GM23248 (cell line): ENCODE results near the gene NME4. TPM values are rescaled to one million over a fixed set of nuclear protein-coding genes. Genes with fewer than 3 reads are reported as not detected.

ENCODE experiments used
- DNase-seq: peaks from one replicate; pipeline ENCODE4 v3.0.0-alpha.2; 2015
- H2AFZ ChIP-seq: fragments of 200-600 bp; sonication (generic); 2 replicates; pipeline ENCODE4 v1.6.1; 2016; ENCODE audit warnings: antibody characterized with exemption
- H3F3A ChIP-seq: fragments of 200-600 bp; sonication (generic); 2 replicates; pipeline ENCODE4 v1.6.1; 2016; ENCODE audit warnings: mild to moderate bottlenecking, antibody characterized with exemption, mixed run types; ENCODE audit not compliant: insufficient read depth
- H3K27ac ChIP-seq: fragments of 200-600 bp; sonication (generic); 2 replicates; pipeline ENCODE4 v1.5.1; 2016; ENCODE audit warnings: mild to moderate bottlenecking
- H3K27me3 ChIP-seq: fragments of 200-600 bp; sonication (generic); replicated peaks from 2 replicates; pipeline ENCODE4 v1.6.1; 2016; ENCODE audit warnings: mild to moderate bottlenecking; ENCODE audit not compliant: insufficient read depth
- H3K36me3 ChIP-seq: fragments of 200-600 bp; sonication (generic); 2 replicates; pipeline ENCODE4 v1.6.1; 2016; ENCODE audit warnings: low read depth, mild to moderate bottlenecking
- H3K4me1 ChIP-seq: fragments of 200-600 bp; sonication (generic); 2 replicates; pipeline ENCODE4 v1.6.1; 2016; ENCODE audit warnings: mild to moderate bottlenecking; ENCODE audit not compliant: insufficient read depth
- H3K4me2 ChIP-seq: fragments of 200-600 bp; sonication (generic); one replicate; pipeline ENCODE4 v1.6.1; 2016; ENCODE audit warnings: mild to moderate bottlenecking; ENCODE audit not compliant: unreplicated experiment
- H3K4me3 ChIP-seq: fragments of 200-600 bp; sonication (generic); 2 replicates; pipeline ENCODE4 v1.5.1; 2016; ENCODE audit warnings: mild to moderate bottlenecking
- H3K79me2 ChIP-seq: fragments of 200-600 bp; sonication (generic); 2 replicates; pipeline ENCODE4 v1.6.1; 2016; ENCODE audit warnings: mild to moderate bottlenecking; ENCODE audit not compliant: insufficient read depth
- H3K9ac ChIP-seq: fragments of 200-600 bp; sonication (generic); 2 replicates; pipeline ENCODE4 v1.6.1; 2016; ENCODE audit warnings: mild to moderate bottlenecking
- H3K9me2 ChIP-seq: fragments of 200-600 bp; sonication (generic); 2 replicates; pipeline ENCODE4 v1.6.1; 2016; ENCODE audit warnings: mixed run types, mild to moderate bottlenecking, moderate library complexity; ENCODE audit not compliant: insufficient read depth
- H3K9me3 ChIP-seq: fragments of 200-600 bp; sonication (generic); one replicate; pipeline ENCODE4 v1.6.1; 2017; ENCODE audit warnings: low read depth
- H4K20me1 ChIP-seq: fragments of 200-600 bp; sonication (generic); 2 replicates; pipeline ENCODE4 v1.6.0; 2016; ENCODE audit not compliant: insufficient read depth
- EZH2 ChIP-seq: fragments of 200-600 bp; sonication (generic); IDR thresholded peaks from 2 replicates; pipeline ENCODE4 v1.6.1; 2018; ENCODE audit warnings: antibody characterized with exemption, mild to moderate bottlenecking; ENCODE audit not compliant: insufficient read depth, poor library complexity, severe bottlenecking
- EZH2phosphoT487 ChIP-seq: fragments of 200-600 bp; sonication (generic); IDR thresholded peaks from 2 replicates; pipeline ENCODE4 v1.6.1; 2018; ENCODE audit warnings: antibody characterized with exemption, moderate library complexity, mild to moderate bottlenecking, low read depth; ENCODE audit not compliant: insufficient read depth
- WGBS, 2 experiments: methylation state at CpG; one replicate each; pipeline ENCODE4 v1.1.6; 2015 to 2017; ENCODE audit warnings: low lambda C conversion rate in 2 of 2, low coverage in 1 of 2; ENCODE audit errors: missing lambda C conversion rate in 2 of 2; 5-methylcytosine and 5-hydroxymethylcytosine counted together
- in situ Hi-C: fragments of 300-500 bp; cut with MboI; formaldehyde crosslinking; loops from 2 replicates; pipeline ENCODE4 v1.15.0; 2020
- polyA plus RNA-seq: library from polyadenylated mRNA; unstranded; fragments of >200 nt; fragmentation: Nextera tagmentation; extraction: Ambion mirVana; gene quantifications from 2 replicates; pipeline ENCODE4 v1.2.1, GENCODE V29; 2016
- total RNA-seq: library from RNA; depleted of rRNA; stranded (reverse); fragments of >200 nt; shearing (Covaris generic); gene quantifications from 2 replicates; pipeline ENCODE4 v1.2.3, GENCODE V29; 2014

NME4 gene
- total and polyA plus RNA-seq, 2 experiments from 2014 or later: 175 to 283 TPM

GRCh38 chr16:389352-389751 is 7.6 kb upstream of the NME4 start:
- Histone ChIP-seq H3F3A (no peaks in the 10 kb centered on the region), H3K27me3 (no peaks in the 10 kb centered on the region), H3K4me3 (no peak overlapping the region), H3K9me2 (no peaks in the 10 kb centered on the region), H3K9me3 (no peaks in the 10 kb centered on the region), H2AFZ (no peak overlapping the region), H3K79me2 (no peaks in the 10 kb centered on the region), H4K20me1 (no peaks in the 10 kb centered on the region), H3K4me2 (no peak overlapping the region), H3K9ac (no peak overlapping the region), H3K27ac (no peak overlapping the region), H3K4me1 (no peaks in the 10 kb centered on the region), H3K36me3 (no peaks in the 10 kb centered on the region)
- TF ChIP-seq EZH2phosphoT487 (no peak), EZH2 (no peak)
- DNase-seq: no peak
- in situ Hi-C loops: no loop called here
- WGBS, 2 experiments: 72 to 75% methylated on average over 9 to 10 of the region's 10 CpGs

GRCh38 chr16:391885-392335 is 5.1 kb upstream of the NME4 start:
- no peak for TF ChIP-seq EZH2
- H3K4me3 ChIP-seq: no peak overlapping the region
- no peaks in the 10 kb centered on the region for H3K79me2 ChIP-seq
- in situ Hi-C loops: no loop called here
- H3K36me3 ChIP-seq: no peaks in the 10 kb centered on the region
- peaks cover 10% of the 10 kb centered on the region for H3F3A ChIP-seq
- no peak overlapping the region for H2AFZ ChIP-seq
- H3K4me2 ChIP-seq: no peak overlapping the region
- WGBS, 2 experiments: 56 to 59% methylated on average over 7 of the region's 7 CpGs
- H3K9me3 ChIP-seq: no peaks in the 10 kb centered on the region
- H3K27me3 ChIP-seq: no peaks in the 10 kb centered on the region
- H3K9me2 ChIP-seq: no peaks in the 10 kb centered on the region
- peak; percentile 70 for DNase-seq
- no peak overlapping the region for H3K9ac ChIP-seq
- H4K20me1 ChIP-seq: no peaks in the 10 kb centered on the region
- H3K27ac ChIP-seq: no peak overlapping the region
- peaks cover 5% of the 10 kb centered on the region; the same call in 1 of the 2 replicates for H3K4me1 ChIP-seq

GRCh38 chr16:392450-393030 is 4.5 kb upstream of the NME4 start:
- Histone ChIP-seq H3K4me2 (no peak overlapping the region), H3K79me2 (no peaks in the 10 kb centered on the region), H3K9me3 (no peaks in the 10 kb centered on the region), H3K4me1 (peaks cover 5% of the 10 kb centered on the region; the same call in 1 of the 2 replicates), H2AFZ (no peak overlapping the region), H3K27ac (no peak overlapping the region), H3F3A (peaks cover 10% of the 10 kb centered on the region), H3K9me2 (no peaks in the 10 kb centered on the region), H3K27me3 (no peaks in the 10 kb centered on the region), H3K9ac (no peak overlapping the region), H3K36me3 (no peaks in the 10 kb centered on the region), H4K20me1 (no peaks in the 10 kb centered on the region), H3K4me3 (no peak overlapping the region)
- no peak for DNase-seq
- WGBS, 2 experiments: 87 to 88% methylated on average over 6 to 7 of the region's 7 CpGs
- TF ChIP-seq EZH2phosphoT487 (no peak), EZH2 (no peak)
- in situ Hi-C loops: no loop called here

GRCh38 chr16:396199-396598 is 800 bp upstream of the NME4 start:
- Histone ChIP-seq H4K20me1 (no peaks in the 10 kb centered on the region), H3K9me2 (no peaks in the 10 kb centered on the region), H3F3A (peaks cover 14% of the 10 kb centered on the region), H2AFZ (peak overlapping the region; percentile 89), H3K36me3 (no peaks in the 10 kb centered on the region), H3K27me3 (no peaks in the 10 kb centered on the region), H3K27ac (peak overlapping the region; percentile 83), H3K79me2 (peaks cover 19% of the 10 kb centered on the region), H3K4me3 (peak overlapping the region; percentile 77), H3K9me3 (no peaks in the 10 kb centered on the region), H3K4me2 (peak overlapping the region; percentile 90), H3K9ac (peak overlapping the region; percentile 81), H3K4me1 (peaks cover 9% of the 10 kb centered on the region; the same call in 1 of the 2 replicates)
- no peak for DNase-seq
- TF ChIP-seq EZH2phosphoT487 (no peak), EZH2 (no peak)
- in situ Hi-C loops: no loop called here
- 8 to 9% methylated on average over 3 of the region's 3 CpGs for WGBS, 2 experiments

- no peak for TF ChIP-seq EZH2
- TF ChIP-seq EZH2phosphoT487: no peak
- DNase-seq: peak; percentile 89
- peak overlapping the region; percentile 81 for H3K9ac ChIP-seq
- H4K20me1 ChIP-seq: no peaks in the 10 kb centered on the region
- peak overlapping the region; percentile 89 for H2AFZ ChIP-seq
- no peaks in the 10 kb centered on the region for H3K9me3 ChIP-seq
- H3K27me3 ChIP-seq: no peaks in the 10 kb centered on the region
- H3K4me1 ChIP-seq: peaks cover 9% of the 10 kb centered on the region; the same call in 1 of the 2 replicates
- in situ Hi-C loops: no loop called here
- H3F3A ChIP-seq: peaks cover 14% of the 10 kb centered on the region
- WGBS, 2 experiments: 1 to 2% methylated on average over 22 of the region's 22 CpGs
- H3K9me2 ChIP-seq: no peaks in the 10 kb centered on the region
- H3K79me2 ChIP-seq: peaks cover 19% of the 10 kb centered on the region
- peak overlapping the region; percentile 90 for H3K4me2 ChIP-seq
- H3K4me3 ChIP-seq: peak overlapping the region; percentile 77
- peak overlapping the region; percentile 83 for H3K27ac ChIP-seq
- H3K36me3 ChIP-seq: no peaks in the 10 kb centered on the region
Observed at GRCh38 chr16:396605-397004, 394 bp upstream of the NME4 start.
